Esophagus muscularis mucosa (tissue), 3 donors: ENCODE data around the gene PNLDC1.
"Not testable (repeated sequence)": the region's sequence is repeated elsewhere in the genome, so short reads cannot be mapped to it uniquely, and the experiment has no call there.

Experiments used
- CTCF ChIP-seq, 3 experiments: fragments of 200-600 bp in 2 of 3; fragments of 450-650 bp in 1 of 3; sonication (generic) in 2 of 3; IDR thresholded peaks; one replicate each; pipeline ENCODE4 v1.5.1; 2017 to 2019; ENCODE audit warnings: antibody characterized with exemption in 3 of 3, mild to moderate bottlenecking in 2 of 3, moderate library complexity in 1 of 3
- POLR2A ChIP-seq: fragments of 450-650 bp; IDR thresholded peaks from one replicate; pipeline ENCODE4 v1.6.1; 2017; ENCODE audit warnings: antibody characterized with exemption, moderate library complexity, mild to moderate bottlenecking, low read depth

GRCh38 chr6:159816775-159817174 lies 16.7 kb downstream of the PNLDC1 start:
- not testable (repeated sequence) for TF ChIP-seq CTCF (IDR thresholded peaks at IDR 0.05); POLR2A
